ENCODE results near the gene DTL. TPM values are rescaled to one million over a fixed set of nuclear protein-coding genes. Genes with fewer than 3 reads are reported as not detected.

DTL gene
- polyA plus RNA-seq, 4 donors = 0.67 to 8.9 (median 2.6) TPM

GRCh38 chr1:212040629-212041412 lies 5.3 kb downstream of the DTL start:
- H3K27ac ChIP-seq (ENCODE audit: low read depth in 1 of 3, low read length in 2 of 3) = no peak overlapping the region
- H3K4me3 ChIP-seq (ENCODE audit: low read depth in 1 of 3, low read length in 3 of 3) = no peak overlapping the region
- WGBS, 3 donors = 54 to 66% (median 57%) methylated on average over 5 of the region's 5 CpGs
- FAIRE-seq (no peak), DNase-seq (no peak)
- H3K36me3 ChIP-seq (ENCODE audit: control insufficient read depth in 3 of 3, insufficient read depth in 2 of 3, low read depth in 1 of 3, low read length in 3 of 3) = peaks cover 0 to 3% (median 0%) of the 10 kb centered on the region in 3 donors
- no peaks in the 10 kb centered on the region for H3K9me3 ChIP-seq (ENCODE audit: control insufficient read depth in 2 of 2, insufficient read depth in 1 of 2, low read depth in 1 of 2, low read length in 1 of 2)
- no peaks in the 10 kb centered on the region for H3K27me3 ChIP-seq (ENCODE audit: control insufficient read depth in 3 of 3, insufficient read depth in 3 of 3, low read length in 3 of 3)
- H3K4me1 ChIP-seq (ENCODE audit: control insufficient read depth in 3 of 3, insufficient read depth in 2 of 3, low read depth in 1 of 3, low read length in 2 of 3) = peaks cover 0 to 7% (median 0%) of the 10 kb centered on the region in 3 donors

GRCh38 chr1:212042436-212042835 lies 6.9 kb downstream of the DTL start:
- FAIRE-seq = no peak
- H3K4me3 ChIP-seq (ENCODE audit: low read depth in 1 of 3, low read length in 3 of 3) = no peak overlapping the region

GRCh38 chr1:212044851-212045250 lies 9.3 kb downstream of the DTL start:
- Histone ChIP-seq H3K36me3 (ENCODE audit: control insufficient read depth in 3 of 3, insufficient read depth in 2 of 3, low read depth in 1 of 3, low read length in 3 of 3) (peaks cover 0 to 8% (median 0%) of the 10 kb centered on the region in 3 donors), H3K9me3 (ENCODE audit: control insufficient read depth in 2 of 2, insufficient read depth in 1 of 2, low read depth in 1 of 2, low read length in 1 of 2) (no peaks in the 10 kb centered on the region), H3K4me3 (ENCODE audit: low read depth in 1 of 3, low read length in 3 of 3) (no peak overlapping the region), H3K4me1 (ENCODE audit: control insufficient read depth in 3 of 3, insufficient read depth in 2 of 3, low read depth in 1 of 3, low read length in 2 of 3) (no peaks in the 10 kb centered on the region), H3K27ac (ENCODE audit: low read depth in 1 of 3, low read length in 2 of 3) (no peak overlapping the region), H3K27me3 (ENCODE audit: control insufficient read depth in 3 of 3, insufficient read depth in 3 of 3, low read length in 3 of 3) (no peaks in the 10 kb centered on the region)
- no peak for FAIRE-seq
- WGBS, 3 donors = 91 to 96% (median 95%) methylated on average over 1 of the region's 1 CpG
- no peak for DNase-seq

More at GRCh38 chr1:212042436-212042835, 6.9 kb downstream of the DTL start:
- Histone ChIP-seq H3K27ac (ENCODE audit: low read depth in 1 of 3, low read length in 2 of 3) (no peak overlapping the region), H3K9me3 (ENCODE audit: control insufficient read depth in 2 of 2, insufficient read depth in 1 of 2, low read depth in 1 of 2, low read length in 1 of 2) (no peaks in the 10 kb centered on the region), H3K27me3 (ENCODE audit: control insufficient read depth in 3 of 3, insufficient read depth in 3 of 3, low read length in 3 of 3) (no peaks in the 10 kb centered on the region), H3K36me3 (ENCODE audit: control insufficient read depth in 3 of 3, insufficient read depth in 2 of 3, low read depth in 1 of 3, low read length in 3 of 3) (peaks cover 0 to 5% (median 0%) of the 10 kb centered on the region in 3 donors), H3K4me1 (ENCODE audit: control insufficient read depth in 3 of 3, insufficient read depth in 2 of 3, low read depth in 1 of 3, low read length in 2 of 3) (no peaks in the 10 kb centered on the region)
- no peak for DNase-seq

GRCh38 chr1:212045981-212046380 lies 10.4 kb downstream of the DTL start:
- WGBS, 3 donors = 95 to 98% (median 96%) methylated on average over 2 of the region's 2 CpGs
- H3K27me3 ChIP-seq (ENCODE audit: control insufficient read depth in 3 of 3, insufficient read depth in 3 of 3, low read length in 3 of 3) = no peaks in the 10 kb centered on the region
- no peak for DNase-seq
- no peaks in the 10 kb centered on the region for H3K4me1 ChIP-seq (ENCODE audit: control insufficient read depth in 3 of 3, insufficient read depth in 2 of 3, low read depth in 1 of 3, low read length in 2 of 3)
- no peak for FAIRE-seq
- H3K9me3 ChIP-seq (ENCODE audit: control insufficient read depth in 2 of 2, insufficient read depth in 1 of 2, low read depth in 1 of 2, low read length in 1 of 2) = no peaks in the 10 kb centered on the region
- no peak overlapping the region for H3K4me3 ChIP-seq (ENCODE audit: low read depth in 1 of 3, low read length in 3 of 3)
- peaks cover 0 to 8% (median 0%) of the 10 kb centered on the region in 3 donors for H3K36me3 ChIP-seq (ENCODE audit: control insufficient read depth in 3 of 3, insufficient read depth in 2 of 3, low read depth in 1 of 3, low read length in 3 of 3)
- no peak overlapping the region for H3K27ac ChIP-seq (ENCODE audit: low read depth in 1 of 3, low read length in 2 of 3)

GRCh38 chr1:212053993-212054392 lies 18.4 kb downstream of the DTL start:
- 15 to 51% (median 25%) methylated on average over 1 of the region's 1 CpG for WGBS, 3 donors
- FAIRE-seq = no peak

GRCh38 chr1:212055333-212055732 lies 19.8 kb downstream of the DTL start:
- DNase-seq = no peak
- H3K4me3 ChIP-seq (ENCODE audit: low read depth in 1 of 3, low read length in 3 of 3) = no peak overlapping the region
- peaks cover 0 to 11% of the 10 kb centered on the region in 2 donors for H3K9me3 ChIP-seq (ENCODE audit: control insufficient read depth in 2 of 2, insufficient read depth in 1 of 2, low read depth in 1 of 2, low read length in 1 of 2)
- H3K36me3 ChIP-seq (ENCODE audit: control insufficient read depth in 3 of 3, insufficient read depth in 2 of 3, low read depth in 1 of 3, low read length in 3 of 3) = peaks cover 0 to 12% (median 0%) of the 10 kb centered on the region in 3 donors
- 71 to 92% (median 86%) methylated on average over 2 of the region's 2 CpGs for WGBS, 3 donors
- H3K27me3 ChIP-seq (ENCODE audit: control insufficient read depth in 3 of 3, insufficient read depth in 3 of 3, low read length in 3 of 3) = no peaks in the 10 kb centered on the region
- H3K27ac ChIP-seq (ENCODE audit: low read depth in 1 of 3, low read length in 2 of 3) = no peak overlapping the region
- FAIRE-seq = no peak
- no peaks in the 10 kb centered on the region for H3K4me1 ChIP-seq (ENCODE audit: control insufficient read depth in 3 of 3, insufficient read depth in 2 of 3, low read depth in 1 of 3, low read length in 2 of 3)

More at GRCh38 chr1:212053993-212054392, 18.4 kb downstream of the DTL start:
- H3K4me3 ChIP-seq (ENCODE audit: low read depth in 1 of 3, low read length in 3 of 3) = no peak overlapping the region
- DNase-seq = peak; percentile 16 to 39
- H3K9me3 ChIP-seq (ENCODE audit: control insufficient read depth in 2 of 2, insufficient read depth in 1 of 2, low read depth in 1 of 2, low read length in 1 of 2) = peaks cover 0 to 11% of the 10 kb centered on the region in 2 donors
- H3K27me3 ChIP-seq (ENCODE audit: control insufficient read depth in 3 of 3, insufficient read depth in 3 of 3, low read length in 3 of 3) = no peaks in the 10 kb centered on the region
- H3K27ac ChIP-seq (ENCODE audit: low read depth in 1 of 3, low read length in 2 of 3) = no peak overlapping the region
- H3K36me3 ChIP-seq (ENCODE audit: control insufficient read depth in 3 of 3, insufficient read depth in 2 of 3, low read depth in 1 of 3, low read length in 3 of 3) = peaks cover 0 to 12% (median 0%) of the 10 kb centered on the region in 3 donors
- H3K4me1 ChIP-seq (ENCODE audit: control insufficient read depth in 3 of 3, insufficient read depth in 2 of 3, low read depth in 1 of 3, low read length in 2 of 3) = no peaks in the 10 kb centered on the region

- WGBS, 3 donors = 73 to 83% (median 77%) methylated on average over 6 of the region's 6 CpGs
- FAIRE-seq = no peak
These were observed 25.3 kb downstream of the DTL start for GRCh38 chr1:212060632-212061472.

GRCh38 chr1:212062832-212063438 lies 27.4 kb downstream of the DTL start:
- H3K36me3 ChIP-seq (ENCODE audit: control insufficient read depth in 3 of 3, insufficient read depth in 2 of 3, low read depth in 1 of 3, low read length in 3 of 3) = no peaks in the 10 kb centered on the region
- H3K9me3 ChIP-seq (ENCODE audit: control insufficient read depth in 2 of 2, insufficient read depth in 1 of 2, low read depth in 1 of 2, low read length in 1 of 2) = peaks cover 0 to 2% of the 10 kb centered on the region in 2 donors
- H3K27ac ChIP-seq (ENCODE audit: low read depth in 1 of 3, low read length in 2 of 3) = no peak overlapping the region
- H3K27me3 ChIP-seq (ENCODE audit: control insufficient read depth in 3 of 3, insufficient read depth in 3 of 3, low read length in 3 of 3) = no peaks in the 10 kb centered on the region
- no peaks in the 10 kb centered on the region for H3K4me1 ChIP-seq (ENCODE audit: control insufficient read depth in 3 of 3, insufficient read depth in 2 of 3, low read depth in 1 of 3, low read length in 2 of 3)
- DNase-seq = peak; percentile 29 to 44
- no peak for FAIRE-seq
- WGBS, 3 donors = 83 to 89% (median 88%) methylated on average over 5 of the region's 5 CpGs
- no peak overlapping the region for H3K4me3 ChIP-seq (ENCODE audit: low read depth in 1 of 3, low read length in 3 of 3)

More at GRCh38 chr1:212060632-212061472, 25.3 kb downstream of the DTL start:
- Histone ChIP-seq H3K4me3 (ENCODE audit: low read depth in 1 of 3, low read length in 3 of 3) (no peak overlapping the region), H3K4me1 (ENCODE audit: control insufficient read depth in 3 of 3, insufficient read depth in 2 of 3, low read depth in 1 of 3, low read length in 2 of 3) (no peaks in the 10 kb centered on the region), H3K27ac (ENCODE audit: low read depth in 1 of 3, low read length in 2 of 3) (no peak overlapping the region), H3K27me3 (ENCODE audit: control insufficient read depth in 3 of 3, insufficient read depth in 3 of 3, low read length in 3 of 3) (no peaks in the 10 kb centered on the region), H3K9me3 (ENCODE audit: control insufficient read depth in 2 of 2, insufficient read depth in 1 of 2, low read depth in 1 of 2, low read length in 1 of 2) (peaks cover 0 to 7% of the 10 kb centered on the region in 2 donors), H3K36me3 (ENCODE audit: control insufficient read depth in 3 of 3, insufficient read depth in 2 of 3, low read depth in 1 of 3, low read length in 3 of 3) (peaks cover 0 to 3% (median 0%) of the 10 kb centered on the region in 3 donors)
- no peak for DNase-seq
